Spleen (tissue), 11 donors: ENCODE measurements around the gene UBE2D2. TPM values are rescaled to one million over a fixed set of nuclear protein-coding genes. Genes with fewer than 3 reads are reported as not detected.

ENCODE experiments used
- DNase-seq: peaks from one replicate; pipeline ENCODE4 v3.0.0-alpha.2; 2020
- H3K27ac ChIP-seq, 8 donors: fragments of 200-600 bp; sonication (generic) in 7 of 8; 1 replicate in 4 of 8; 2 replicates in 4 of 8; pipeline versions ENCODE4 v1.5.0 to v1.8.0; 2016 to 2021; ENCODE audit warnings: inconsistent platforms in 4 of 8, mild to moderate bottlenecking in 4 of 8, moderate library complexity in 1 of 8
- H3K27me3 ChIP-seq, 7 donors: fragments of 200-600 bp; sonication (generic) in 6 of 7; replicated peaks in 1 of 7; 1 replicate in 4 of 7; 2 replicates in 3 of 7; pipeline versions ENCODE4 v1.5.0 to v1.8.0; 2016 to 2021; ENCODE audit warnings: inconsistent platforms in 3 of 7, mild to moderate bottlenecking in 1 of 7
- H3K36me3 ChIP-seq, 6 donors: fragments of 200-600 bp; sonication (generic) in 5 of 6; 1 replicate in 4 of 6; 2 replicates in 2 of 6; pipeline versions ENCODE4 v1.5.0 to v1.8.0; 2016 to 2021; ENCODE audit warnings: inconsistent platforms in 2 of 6
- H3K4me1 ChIP-seq, 6 donors: fragments of 200-600 bp; sonication (generic) in 5 of 6; 1 replicate in 3 of 6; 2 replicates in 3 of 6; pipeline versions ENCODE4 v1.5.0 to v1.8.0; 2016 to 2021; ENCODE audit warnings: inconsistent platforms in 3 of 6
- H3K4me3 ChIP-seq, 8 donors: fragments of 200-600 bp; sonication (generic) in 7 of 8; 1 replicate in 4 of 8; 2 replicates in 4 of 8; pipeline versions ENCODE4 v1.5.0 to v1.8.0; 2016 to 2021; ENCODE audit warnings: inconsistent platforms in 4 of 8, mild to moderate bottlenecking in 4 of 8, moderate library complexity in 2 of 8
- H3K9me3 ChIP-seq, 8 donors: fragments of 200-600 bp; sonication (generic) in 7 of 8; 1 replicate in 4 of 8; 2 replicates in 4 of 8; pipeline versions ENCODE4 v1.5.0 to v1.8.0; 2016 to 2021; ENCODE audit warnings: inconsistent platforms in 4 of 8
- POLR2A ChIP-seq, 3 donors: fragments of 450-650 bp; IDR thresholded peaks; one replicate each; pipeline ENCODE4 v1.5.1; 2017; ENCODE audit warnings: antibody characterized with exemption in 3 of 3, mild to moderate bottlenecking in 1 of 3
- POLR2AphosphoS5 ChIP-seq, 3 donors: sonication (generic); formaldehyde crosslinking; IDR thresholded peaks; one replicate each; pipeline ENCODE4 v1.5.1; 2017; ENCODE audit warnings: antibody characterized with exemption in 3 of 3
- WGBS, 5 donors: extraction: QIAGEN DNeasy Blood & Tissue Kit in 3 of 5; methylation state at CpG; one replicate each; pipeline versions ENCODE4 v1.1.5 to v1.1.7; 2013 to 2018; 5-methylcytosine and 5-hydroxymethylcytosine counted together
- intact Hi-C: fragments of 100-400 bp; cut with DNase I; formaldehyde crosslinking; loops from one replicate; pipeline ENCODE4 v1.15.0; 2023; ENCODE audit warnings: low total_unique reads
- polyA plus RNA-seq, 3 donors: library from polyadenylated mRNA; stranded (reverse); fragments of 200-250 nt; gene quantifications; one replicate each; pipeline ENCODE4 v1.2.1, GENCODE V29; 2013
- total RNA-seq, 7 donors: library from RNA; depleted of rRNA in 3 of 7; stranded (reverse); fragments of >200 nt in 3 of 7; fragmentation: NEBNext Ultra II Directional in 4 of 7; extraction: Animal tissue kit (Norgen Biotek cat#: 25700) in 4 of 7; gene quantifications; one replicate each; pipeline versions ENCODE4 v1.1.0 to v1.2.1, GENCODE V29; 2016 to 2021
- TF ChIP-seq, protein P1 (sequence below), 11 experiments: fragments of 200-600 bp in 7 of 11; fragments of 450-650 bp in 4 of 11; sonication (generic) in 4 of 11; IDR thresholded peaks in 8 of 11; conservative IDR thresholded peaks in 3 of 11; 1 replicate in 7 of 11; 2 replicates in 4 of 11; pipeline versions ENCODE4 v1.4.0 to v1.8.0; 2016 to 2021; ENCODE audit warnings: antibody characterized with exemption in 11 of 11, inconsistent platforms in 4 of 11, mild to moderate bottlenecking in 1 of 11
- donor health status: healthy with polysubstance abuse.
- donor health status: DM: no; HTN: no; CAD: no; lungs with moderate emphysema.
- donor health status: DM: no; HTN: no; CAD: no.
- donor health status: Bipolar disorder and iron deficiency.
- donor health status: healthy.
- donor health status: DM: no; HTN: no; CAD: no.
- donor health status: DM: yes; HTN: yes; CAD: no.

The UBE2D2 gene
- total and polyA plus RNA-seq, 10 donors, result 64.3 to 132 (median 98.2) TPM

DNA sequence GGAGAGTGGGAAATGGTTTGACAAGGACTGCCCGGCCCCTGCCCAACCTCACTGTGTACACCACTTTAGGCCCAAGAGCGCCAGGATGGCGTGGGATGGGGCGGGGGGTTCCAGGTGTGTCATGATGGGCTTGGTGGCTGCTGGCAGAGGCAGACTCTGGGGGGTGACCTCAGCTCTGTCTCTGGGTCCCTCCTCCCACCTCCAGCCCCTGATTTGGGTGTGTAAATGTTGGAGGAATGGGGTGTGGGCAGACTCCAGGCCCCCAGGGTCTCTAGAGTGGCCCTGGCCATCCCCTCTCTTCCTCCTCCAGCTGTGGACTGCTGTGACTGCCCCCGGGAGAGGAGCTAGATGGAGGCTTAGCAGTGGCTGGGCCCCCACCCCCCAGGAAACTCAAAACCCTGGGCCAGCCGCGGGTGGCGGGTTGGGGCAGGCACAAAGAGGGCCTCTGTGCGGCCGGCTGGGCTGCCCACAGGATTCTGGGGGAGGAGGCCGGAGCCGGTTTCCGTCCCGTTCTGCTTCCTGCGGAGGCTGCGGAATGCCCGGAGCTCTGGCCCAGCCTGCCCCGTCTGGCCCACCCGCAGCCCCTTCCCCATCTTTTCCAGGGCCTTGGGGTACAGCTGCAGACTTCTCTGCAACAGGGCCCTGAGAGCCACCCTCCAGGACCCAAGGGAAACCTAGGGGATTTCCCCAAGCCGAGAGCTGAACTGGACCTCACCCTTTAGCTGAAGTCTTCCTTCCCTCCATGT is 110.1 kb downstream of the UBE2D2 start:
- H3K36me3 ChIP-seq, result no peaks in the 10 kb centered on the region
- peak overlapping the region; percentile 72 to 95 (median 90) for H3K27ac ChIP-seq
- WGBS, 5 donors, result 15 to 34% (median 20%) methylated on average over 9 to 20 of the region's 20 CpGs
- H3K9me3 ChIP-seq, result no peaks in the 10 kb centered on the region
- intact Hi-C loops, result no loop called here
- H3K4me1 ChIP-seq, result peaks cover 79 to 97% (median 93%) of the 10 kb centered on the region in 6 donors
- DNase-seq, result peak; percentile 89
- TF ChIP-seq POLR2A (IDR thresholded peaks at IDR 0.05) (no peak), POLR2AphosphoS5 (IDR thresholded peaks at IDR 0.05) (peak; percentile 23 to 69 (median 61))
- TF ChIP-seq, protein P1, sequence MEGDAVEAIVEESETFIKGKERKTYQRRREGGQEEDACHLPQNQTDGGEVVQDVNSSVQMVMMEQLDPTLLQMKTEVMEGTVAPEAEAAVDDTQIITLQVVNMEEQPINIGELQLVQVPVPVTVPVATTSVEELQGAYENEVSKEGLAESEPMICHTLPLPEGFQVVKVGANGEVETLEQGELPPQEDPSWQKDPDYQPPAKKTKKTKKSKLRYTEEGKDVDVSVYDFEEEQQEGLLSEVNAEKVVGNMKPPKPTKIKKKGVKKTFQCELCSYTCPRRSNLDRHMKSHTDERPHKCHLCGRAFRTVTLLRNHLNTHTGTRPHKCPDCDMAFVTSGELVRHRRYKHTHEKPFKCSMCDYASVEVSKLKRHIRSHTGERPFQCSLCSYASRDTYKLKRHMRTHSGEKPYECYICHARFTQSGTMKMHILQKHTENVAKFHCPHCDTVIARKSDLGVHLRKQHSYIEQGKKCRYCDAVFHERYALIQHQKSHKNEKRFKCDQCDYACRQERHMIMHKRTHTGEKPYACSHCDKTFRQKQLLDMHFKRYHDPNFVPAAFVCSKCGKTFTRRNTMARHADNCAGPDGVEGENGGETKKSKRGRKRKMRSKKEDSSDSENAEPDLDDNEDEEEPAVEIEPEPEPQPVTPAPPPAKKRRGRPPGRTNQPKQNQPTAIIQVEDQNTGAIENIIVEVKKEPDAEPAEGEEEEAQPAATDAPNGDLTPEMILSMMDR (IDR thresholded peaks at IDR 0.05 in 8 of 11, conservative IDR thresholded peaks at IDR 0.05 in 3 of 11), result no peak
- peak overlapping the region in 6 of 8 donors; percentile 20 to 70 (median 43) for H3K4me3 ChIP-seq
- H3K27me3 ChIP-seq, result peaks cover 0 to 8% (median 0%) of the 10 kb centered on the region in 7 donors

DNA sequence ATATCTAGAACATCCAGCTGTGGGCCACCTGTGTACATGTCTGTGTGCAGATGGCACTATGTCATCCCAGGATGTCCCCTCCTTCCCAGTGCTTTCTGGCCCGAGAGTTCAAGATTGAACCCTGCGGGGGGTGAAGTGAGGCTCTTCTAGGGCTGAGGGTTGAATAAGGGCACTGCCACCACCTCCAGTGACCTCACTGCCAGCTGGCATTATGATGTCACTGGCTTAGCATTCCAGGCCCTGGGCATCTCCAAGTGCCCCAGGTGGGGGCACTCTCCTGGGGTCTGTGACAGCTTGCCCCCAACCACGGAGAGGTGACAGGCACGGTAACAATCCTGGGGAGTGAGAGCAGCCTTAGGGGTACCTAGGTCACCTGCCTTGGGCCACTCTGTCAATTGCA is 114.1 kb downstream of the UBE2D2 start:
- Histone ChIP-seq H3K27me3 (peaks cover 0 to under 1% (median 0%) of the 10 kb centered on the region in 7 donors), H3K9me3 (no peaks in the 10 kb centered on the region), H3K27ac (peak overlapping the region in 4 of 8 donors; percentile 26 to 49 (median 35)), H3K36me3 (peaks cover 0 to 21% (median 3%) of the 10 kb centered on the region in 6 donors), H3K4me1 (peaks cover 42 to 87% (median 69%) of the 10 kb centered on the region in 6 donors), H3K4me3 (no peak overlapping the region)
- 70 to 90% (median 87%) methylated on average over 2 to 4 of the region's 4 CpGs for WGBS, 5 donors
- TF ChIP-seq, protein P1 (IDR thresholded peaks at IDR 0.05 in 8 of 11, conservative IDR thresholded peaks at IDR 0.05 in 3 of 11), result no peak
- TF ChIP-seq POLR2AphosphoS5 (IDR thresholded peaks at IDR 0.05) (no peak), POLR2A (IDR thresholded peaks at IDR 0.05) (no peak)
- intact Hi-C loops, result no loop called here
- no peak for DNase-seq

- peak overlapping the region in 4 of 8 donors; percentile 26 to 49 (median 35) for H3K27ac ChIP-seq
- TF ChIP-seq, protein P1 (IDR thresholded peaks at IDR 0.05 in 8 of 11, conservative IDR thresholded peaks at IDR 0.05 in 3 of 11), result no peak
- TF ChIP-seq POLR2A (IDR thresholded peaks at IDR 0.05) (no peak), POLR2AphosphoS5 (IDR thresholded peaks at IDR 0.05) (no peak)
- H3K4me3 ChIP-seq, result no peak overlapping the region
- intact Hi-C loops, result no loop called here
- WGBS, 5 donors, result 75 to 89% (median 80%) methylated on average over 4 of the region's 4 CpGs
- no peaks in the 10 kb centered on the region for H3K9me3 ChIP-seq
- no peak for DNase-seq
- H3K27me3 ChIP-seq, result no peaks in the 10 kb centered on the region
- H3K36me3 ChIP-seq, result peaks cover 0 to 27% (median 8%) of the 10 kb centered on the region in 6 donors
- peaks cover 36 to 80% (median 63%) of the 10 kb centered on the region in 6 donors for H3K4me1 ChIP-seq
These were observed 114.7 kb downstream of the UBE2D2 start for GRCh38 chr5:139675825-139676224.

DNA sequence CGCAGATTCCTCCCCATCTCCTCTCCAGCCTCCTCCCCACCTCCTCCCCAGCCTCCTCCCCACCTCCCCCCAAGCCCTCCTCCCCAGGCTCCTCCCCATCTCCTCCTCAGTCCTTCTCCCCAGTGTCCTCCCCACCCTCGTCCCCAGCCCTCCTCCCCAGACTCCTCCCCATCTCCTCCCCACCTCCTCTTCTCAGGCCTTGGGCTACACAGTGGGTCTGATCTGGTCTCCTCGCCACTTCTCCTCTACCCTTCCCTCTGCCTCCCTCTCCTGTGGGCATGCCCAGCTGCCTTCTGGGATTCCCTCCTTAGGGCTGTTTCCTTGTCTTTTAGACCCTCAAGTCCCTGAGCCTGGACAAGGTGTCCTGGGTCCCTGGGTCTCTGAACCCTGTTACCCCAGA is 115.3 kb downstream of the UBE2D2 start:
- 76 to 89% (median 80%) methylated on average over 3 of the region's 3 CpGs for WGBS, 5 donors
- TF ChIP-seq POLR2AphosphoS5 (IDR thresholded peaks at IDR 0.05) (no peak), POLR2A (IDR thresholded peaks at IDR 0.05) (no peak)
- TF ChIP-seq, protein P1 (IDR thresholded peaks at IDR 0.05 in 8 of 11, conservative IDR thresholded peaks at IDR 0.05 in 3 of 11), result no peak
- Histone ChIP-seq H3K36me3 (peaks cover 0 to 33% (median 14%) of the 10 kb centered on the region in 6 donors), H3K27ac (peak overlapping the region in 4 of 8 donors; percentile 20 to 41 (median 28)), H3K4me3 (no peak overlapping the region), H3K27me3 (no peaks in the 10 kb centered on the region), H3K9me3 (no peaks in the 10 kb centered on the region), H3K4me1 (peaks cover 30 to 75% (median 57%) of the 10 kb centered on the region in 6 donors)
- DNase-seq, result no peak
- intact Hi-C loops, result no loop called here
